AML-193 (cell line): Measurements from ENCODE around the gene CNOT4.
"Not testable (repeated sequence)": the region's sequence is repeated elsewhere in the genome, so short reads cannot be mapped to it uniquely, and the experiment has no call there.

Experiments
- DNase-seq, 2 experiments: peaks; one replicate each; lab custom pipeline; 2025; lab: John Stamatoyannopoulos, UW

CNOT4 gene

GRCh38 chr7:135459076-135459475 lies 50.8 kb downstream of the CNOT4 start:
- DNase-seq, result no peak

GRCh38 chr7:135454060-135454459 lies 55.8 kb downstream of the CNOT4 start:
- no peak for DNase-seq

- no peak for DNase-seq
These were observed 60.5 kb downstream of the CNOT4 start for GRCh38 chr7:135449436-135449835.

- no peak for DNase-seq
These were observed 61.1 kb downstream of the CNOT4 start for GRCh38 chr7:135448753-135449152.

GRCh38 chr7:135447748-135448147 lies 62.2 kb downstream of the CNOT4 start:
- DNase-seq, result no peak

- DNase-seq, result no peak
These were observed 64.2 kb downstream of the CNOT4 start for GRCh38 chr7:135445690-135446089.

GRCh38 chr7:135445266-135445665 lies 64.6 kb downstream of the CNOT4 start:
- not testable (repeated sequence) for DNase-seq

GRCh38 chr7:135441791-135442190 lies 68.1 kb downstream of the CNOT4 start:
- no peak for DNase-seq

GRCh38 chr7:135434047-135434446 lies 75.9 kb downstream of the CNOT4 start:
- DNase-seq, result no peak

- DNase-seq, result no peak
These were observed 79.3 kb downstream of the CNOT4 start for GRCh38 chr7:135430626-135431025.

- no peak for DNase-seq
These were observed 81.0 kb downstream of the CNOT4 start for GRCh38 chr7:135428879-135429278.

- no peak for DNase-seq
These were observed 81.9 kb downstream of the CNOT4 start for GRCh38 chr7:135428011-135428410.

GRCh38 chr7:135427166-135427565 lies 82.7 kb downstream of the CNOT4 start:
- no peak for DNase-seq

GRCh38 chr7:135425036-135425435 lies 84.9 kb downstream of the CNOT4 start:
- DNase-seq, result no peak

GRCh38 chr7:135420786-135421185 lies 89.1 kb downstream of the CNOT4 start:
- DNase-seq, result no peak

GRCh38 chr7:135416431-135416830 lies 93.5 kb downstream of the CNOT4 start:
- DNase-seq, result no peak

GRCh38 chr7:135414850-135415439 lies 95.0 kb downstream of the CNOT4 start:
- peak; percentile 48 to 75 for DNase-seq

GRCh38 chr7:135414208-135414607 lies 95.7 kb downstream of the CNOT4 start:
- no peak for DNase-seq

GRCh38 chr7:135411098-135411497 lies 98.8 kb downstream of the CNOT4 start:
- DNase-seq, result no peak

GRCh38 chr7:135410543-135410942 lies 99.4 kb downstream of the CNOT4 start:
- no peak for DNase-seq

- DNase-seq, result no peak
These were observed 99.9 kb downstream of the CNOT4 start for GRCh38 chr7:135409845-135410542.

- DNase-seq, result no peak
These were observed 102.0 kb downstream of the CNOT4 start for GRCh38 chr7:135407884-135408283.

GRCh38 chr7:135406918-135407317 lies 103.0 kb downstream of the CNOT4 start:
- DNase-seq, result no peak

- no peak for DNase-seq
These were observed 103.9 kb downstream of the CNOT4 start for GRCh38 chr7:135405969-135406368.
